Embryonic facial prominence (tissue), 1 donor: ENCODE measurements around the gene AFM.

ENCODE experiments used
- DNase-seq: peaks from one replicate; pipeline ENCODE4 v3.0.0-alpha.2; 2016; ENCODE audit errors: extremely low spot score

The AFM gene

DNA sequence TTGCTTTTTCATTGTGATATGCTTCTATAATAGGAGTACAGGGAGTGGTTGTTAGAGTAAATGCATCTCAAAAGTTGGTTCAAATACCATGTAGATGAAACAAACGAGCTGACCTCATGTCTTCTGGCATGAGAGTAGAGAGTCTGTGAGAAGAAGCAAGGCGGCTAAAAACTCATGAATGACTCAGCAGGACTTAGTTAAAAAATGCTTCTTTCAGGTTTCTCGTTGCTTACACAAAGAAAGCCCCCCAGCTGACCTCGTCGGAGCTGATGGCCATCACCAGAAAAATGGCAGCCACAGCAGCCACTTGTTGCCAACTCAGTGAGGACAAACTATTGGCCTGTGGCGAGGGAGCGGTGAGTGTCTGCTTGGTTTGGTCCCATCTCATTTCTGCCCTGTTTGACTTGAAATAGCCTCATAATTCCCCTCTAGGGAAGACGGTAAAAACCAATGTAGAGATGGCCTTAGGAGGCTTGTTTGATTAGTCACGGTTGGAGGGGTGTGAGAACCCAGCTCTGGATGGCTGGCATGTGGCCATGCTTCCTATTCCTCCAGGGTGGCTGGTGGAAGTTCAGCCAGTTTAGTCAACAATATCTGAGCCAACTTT lies 31.0 kb upstream of the AFM start:
- DNase-seq = no peak

DNA sequence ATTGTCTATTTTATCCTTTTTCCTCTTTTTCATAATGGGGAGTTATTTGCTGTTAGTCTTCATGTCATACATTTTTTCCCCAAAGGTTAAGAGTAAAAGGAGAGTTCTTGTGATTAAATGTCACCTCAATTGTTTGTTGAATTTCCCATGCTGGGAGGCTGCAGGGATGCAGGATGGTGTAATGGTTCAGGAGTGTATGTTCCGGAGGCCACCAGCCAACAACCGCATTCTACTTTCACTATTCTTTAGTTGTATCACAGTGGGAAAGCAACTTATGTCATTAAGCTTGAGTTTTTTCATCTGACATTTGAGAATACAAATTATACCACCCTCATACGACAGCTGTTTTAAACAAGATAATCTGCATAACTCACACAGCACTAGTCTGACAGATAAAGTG lies 30.1 kb upstream of the AFM start:
- no peak for DNase-seq

GRCh38 chr4:73451981-73452747 lies 29.4 kb upstream of the AFM start:
- no peak for DNase-seq

DNA sequence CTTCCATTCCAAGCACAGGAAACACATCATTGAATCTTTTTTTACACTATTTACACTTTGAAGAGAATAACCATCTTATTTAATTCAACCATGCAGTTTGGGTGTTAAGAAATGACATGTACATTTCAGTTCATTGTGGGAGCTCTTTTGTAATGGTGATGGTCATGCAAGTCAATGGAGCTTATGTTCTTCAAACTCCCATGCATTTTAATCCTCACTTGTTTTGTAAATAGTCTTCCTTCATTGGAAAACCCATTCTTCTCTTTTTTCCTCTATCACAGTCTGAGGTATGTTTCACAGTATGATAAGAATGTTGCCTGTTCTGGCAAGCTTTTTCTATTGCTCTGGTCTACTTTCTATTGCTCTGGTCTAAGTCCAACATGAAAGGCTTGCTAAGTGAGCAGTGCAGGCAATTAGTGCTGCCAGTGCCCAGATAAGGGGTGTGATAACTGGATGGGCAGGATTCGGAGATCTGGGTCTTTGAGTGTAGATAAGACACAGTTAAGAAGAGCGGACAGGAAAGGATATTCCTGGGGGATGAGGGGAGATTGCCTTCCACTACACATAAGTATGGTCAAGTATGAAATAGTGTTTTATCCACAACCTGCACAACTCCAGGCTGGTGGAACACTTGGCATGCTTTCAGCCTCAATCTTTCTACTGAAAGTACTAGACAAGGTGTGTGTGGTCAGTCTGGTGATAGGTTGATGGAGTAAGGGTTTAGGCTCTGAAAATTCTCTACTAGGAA lies 28.4 kb upstream of the AFM start:
- DNase-seq = no peak

DNA sequence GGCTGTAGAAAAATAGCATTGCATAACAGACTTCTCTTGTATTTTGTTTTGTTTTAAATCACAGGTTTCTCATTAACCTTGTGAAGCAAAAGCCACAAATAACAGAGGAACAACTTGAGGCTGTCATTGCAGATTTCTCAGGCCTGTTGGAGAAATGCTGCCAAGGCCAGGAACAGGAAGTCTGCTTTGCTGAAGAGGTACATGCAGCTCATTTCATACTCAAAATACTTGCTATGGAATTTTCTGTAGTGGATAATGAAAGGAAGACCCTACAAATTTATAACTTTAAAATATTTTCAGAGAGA lies 27.9 kb upstream of the AFM start:
- no peak for DNase-seq

- DNase-seq = no peak
These were observed 26.6 kb upstream of the AFM start for GRCh38 chr4:73454920-73455319.

GRCh38 chr4:73456177-73457022 lies 25.1 kb upstream of the AFM start:
- no peak for DNase-seq

DNA sequence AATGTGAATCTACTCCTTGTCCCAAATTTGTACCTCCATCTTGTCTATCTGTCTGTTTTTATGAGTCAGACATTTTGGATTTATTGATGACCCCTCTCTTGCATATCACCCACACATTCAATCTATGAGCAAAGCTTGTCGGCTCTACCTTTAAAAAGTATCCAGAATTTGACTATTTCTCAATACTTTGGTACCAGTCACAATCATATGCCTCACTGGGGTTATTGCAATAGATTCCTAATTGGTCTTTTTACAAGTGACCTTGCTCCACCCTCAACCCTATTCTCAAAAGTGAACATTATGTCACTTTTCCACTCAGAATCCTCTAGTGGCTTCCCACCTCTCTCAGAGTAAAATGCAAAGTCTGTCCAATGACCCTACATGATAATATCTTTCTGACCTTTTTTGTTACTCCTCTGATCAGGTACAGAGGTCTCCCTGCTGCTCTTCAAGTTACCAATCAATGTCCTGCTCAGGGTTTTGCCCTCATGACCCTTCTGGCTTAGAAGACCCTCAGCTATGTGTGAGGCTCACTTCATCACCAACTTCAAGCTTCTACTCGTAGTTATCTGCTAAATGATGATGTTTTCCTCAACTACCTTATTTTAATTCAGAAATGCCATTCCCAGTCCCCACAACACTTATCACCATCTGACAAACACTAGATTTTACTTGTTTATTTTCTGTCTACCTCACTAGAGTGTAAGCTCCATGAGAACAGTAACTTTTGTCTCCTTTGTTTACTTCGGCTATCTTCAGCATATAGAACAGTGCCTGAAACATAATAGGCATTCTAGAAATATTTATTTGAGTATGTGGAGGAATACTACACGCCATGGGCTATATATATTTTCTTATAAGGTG lies 23.1 kb upstream of the AFM start:
- no peak for DNase-seq

DNA sequence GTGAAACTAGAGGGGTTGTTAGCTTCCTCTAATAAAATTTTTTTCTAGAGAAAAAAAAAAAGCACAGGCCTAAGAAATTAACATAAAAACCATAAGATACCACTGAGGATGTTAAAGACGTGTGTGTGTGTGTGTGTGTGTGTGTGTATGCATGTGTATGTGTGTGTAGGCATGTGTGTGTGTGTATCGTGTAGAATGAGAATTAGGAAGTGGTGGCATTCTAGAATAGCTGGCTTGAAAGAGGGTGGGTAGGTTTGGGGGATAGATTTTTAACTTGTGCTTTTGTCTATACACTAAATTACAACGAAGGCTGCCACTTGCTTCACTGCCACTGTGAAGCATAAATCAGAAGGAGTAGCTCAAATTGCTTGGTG lies 22.5 kb upstream of the AFM start:
- DNase-seq = no peak

DNA sequence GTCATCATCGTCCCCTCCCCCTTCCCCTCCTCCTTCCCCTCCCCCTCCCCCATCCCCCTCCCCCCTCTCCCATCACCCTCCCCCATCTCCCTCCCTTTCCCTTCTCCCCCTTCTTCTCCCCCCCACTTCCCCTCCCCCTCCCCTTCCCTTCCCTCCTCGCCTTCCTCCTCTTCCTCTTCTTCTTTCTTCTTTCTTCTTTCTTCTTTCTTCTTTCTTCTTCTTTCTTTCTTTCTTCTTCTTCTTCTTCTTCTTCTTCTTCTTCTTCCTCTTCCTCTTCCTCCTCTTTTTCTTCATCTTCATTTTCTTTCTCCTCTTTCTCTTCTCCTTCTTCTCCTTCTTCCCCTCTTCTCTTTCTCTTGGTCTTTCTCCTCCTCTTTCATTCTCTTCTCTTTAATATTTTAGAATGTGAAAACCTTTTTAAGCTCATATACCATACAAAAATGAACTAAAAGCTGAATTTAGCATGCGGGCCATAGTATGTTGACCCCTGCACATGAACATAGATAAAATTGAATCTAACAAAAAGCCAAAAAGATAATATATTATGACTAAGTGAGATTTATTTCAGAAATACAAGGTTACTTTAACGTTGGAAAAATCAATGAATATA lies 20.5 kb upstream of the AFM start:
- no peak for DNase-seq

DNA sequence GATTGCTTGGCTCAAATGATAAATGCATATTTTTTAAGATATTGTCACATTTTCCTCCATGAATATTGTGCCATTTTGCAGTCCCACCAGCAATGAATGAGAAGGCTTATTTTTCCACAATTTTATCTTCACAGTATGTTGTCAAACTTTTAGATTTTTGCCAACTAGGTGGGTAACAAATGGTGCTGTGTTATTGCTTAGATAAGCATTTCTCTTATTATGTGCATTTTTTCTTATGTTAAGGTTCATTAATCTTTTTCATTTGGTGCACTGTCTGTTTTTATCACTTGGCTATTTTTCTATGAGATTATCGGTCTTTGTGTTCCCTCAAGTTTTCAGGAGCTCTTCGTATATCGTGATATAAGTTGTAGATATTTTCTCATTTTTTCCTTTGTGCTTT lies 13.4 kb upstream of the AFM start:
- no peak for DNase-seq

DNA sequence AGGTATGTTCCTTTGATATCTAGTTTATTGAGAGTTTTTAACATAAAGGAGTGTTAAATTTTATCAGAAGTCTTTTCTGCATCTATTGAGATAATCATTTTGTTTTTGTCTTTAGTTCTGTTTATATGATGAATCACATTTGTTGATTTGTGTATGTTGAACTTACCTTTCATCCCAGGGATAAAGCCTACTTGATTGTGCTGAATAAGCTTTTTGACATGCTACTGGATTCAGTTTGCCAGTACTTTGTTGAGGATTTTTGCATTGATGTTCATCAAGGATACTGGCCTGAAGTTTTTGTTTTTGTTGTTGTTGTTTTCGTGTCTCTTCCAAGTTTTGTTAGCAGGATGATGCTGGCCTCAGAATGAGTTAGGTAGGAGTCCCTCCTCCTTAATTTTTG lies 10.8 kb upstream of the AFM start:
- DNase-seq = no peak

- DNase-seq = no peak
These were observed 4.4 kb upstream of the AFM start for GRCh38 chr4:73477176-73477575.

GRCh38 chr4:73479323-73479722 lies 2.2 kb upstream of the AFM start:
- DNase-seq = no peak

GRCh38 chr4:73485085-73485484 lies 3.5 kb downstream of the AFM start:
- DNase-seq = no peak

DNA sequence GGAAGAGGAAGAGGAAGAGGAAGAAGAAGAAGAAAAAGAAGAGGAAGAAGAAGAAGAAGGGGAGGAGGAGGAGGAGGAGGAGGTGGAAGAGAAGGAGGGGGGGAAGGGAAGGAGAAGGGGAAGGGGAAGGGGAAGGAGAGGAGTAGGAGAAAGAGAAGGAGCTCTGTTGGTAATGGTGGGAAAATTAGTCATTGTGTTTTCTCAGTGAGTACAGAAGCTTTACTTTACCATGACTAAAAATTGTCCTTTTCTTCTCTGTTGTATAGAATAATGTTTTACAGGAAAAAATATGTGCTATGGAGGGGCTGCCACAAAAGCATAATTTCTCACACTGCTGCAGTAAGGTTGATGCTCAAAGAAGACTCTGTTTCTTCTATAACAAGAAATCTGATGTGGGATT lies 4.1 kb downstream of the AFM start:
- no peak for DNase-seq

- no peak for DNase-seq
These were observed 5.0 kb downstream of the AFM start for GRCh38 chr4:73486497-73486896.

DNA sequence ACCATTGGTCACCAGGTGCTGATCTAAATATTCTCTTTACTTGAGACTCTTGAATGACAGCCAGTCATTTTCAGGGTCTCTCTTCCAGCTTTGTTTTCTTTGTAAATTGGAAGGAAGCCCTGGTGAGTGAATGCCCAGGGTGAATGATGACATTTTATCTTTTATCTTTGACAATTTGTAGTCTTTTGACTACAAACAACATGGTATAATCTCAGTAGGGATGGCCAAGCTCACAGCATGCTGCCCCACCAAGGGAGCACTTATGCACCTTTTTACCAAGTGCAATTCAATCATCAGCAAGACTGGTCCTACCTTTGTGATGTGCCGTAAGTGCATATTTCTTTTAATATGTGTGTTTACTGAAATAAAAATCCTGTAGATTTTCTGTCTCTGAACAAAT lies 5.7 kb downstream of the AFM start:
- DNase-seq = no peak

GRCh38 chr4:73499996-73500765 lies 18.6 kb downstream of the AFM start:
- no peak for DNase-seq

DNA sequence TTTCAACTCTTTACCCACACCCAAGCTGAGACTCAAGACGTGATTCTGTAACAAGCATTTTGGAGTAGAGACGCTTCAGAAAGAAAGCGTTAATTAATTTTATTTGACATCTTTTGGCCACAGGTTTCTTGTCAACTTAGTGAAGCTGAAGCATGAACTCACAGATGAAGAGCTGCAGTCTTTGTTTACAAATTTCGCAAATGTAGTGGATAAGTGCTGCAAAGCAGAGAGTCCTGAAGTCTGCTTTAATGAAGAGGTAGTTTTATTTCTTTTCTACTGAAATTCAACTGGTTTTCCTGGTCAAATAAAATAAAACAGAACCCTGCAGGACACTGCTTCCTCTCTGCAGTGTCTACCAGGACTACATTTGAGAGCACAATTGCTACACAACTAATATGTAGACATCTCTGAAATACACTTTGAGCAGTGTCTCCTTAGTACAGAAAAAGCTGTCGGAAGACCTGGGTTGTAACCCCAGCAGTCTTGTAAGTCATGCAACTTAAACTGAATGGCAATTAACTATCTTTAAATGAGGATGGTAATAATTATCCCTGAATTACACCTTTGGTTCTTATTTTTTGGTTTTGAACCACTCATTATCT lies 20.2 kb downstream of the AFM start:
- no peak for DNase-seq
